OCI-LY3 (cell line): Measurements from ENCODE around the gene SCUBE2.

Experiments
- CTCF ChIP-seq: fragments of 200-600, 300-600 bp; sonication (generic); IDR thresholded peaks from 2 replicates; pipeline ENCODE4 v1.5.1; 2014; ENCODE audit warnings: antibody characterized with exemption, low read length, low read depth
- EZH2phosphoT487 ChIP-seq: fragments of 200-600 bp; shearing (Covaris generic); IDR thresholded peaks from 2 replicates; pipeline ENCODE4 v1.6.1; 2018; ENCODE audit warnings: antibody characterized with exemption, mixed run types, low read depth

GRCh38 chr11:9069862-9070470, 21.4 kb downstream of the SCUBE2 start:
- TF ChIP-seq CTCF (no peak), EZH2phosphoT487 (no peak)
